GM08714 (cell line): Measurements from ENCODE around the gene ECHS1.

Experiments used
- H3K4me3 ChIP-seq: fragments of 200-500 bp; sonication (Bioruptor generic); 2 replicates; pipeline ENCODE4 v1.5.1; 2014; ENCODE audit warnings: mild to moderate bottlenecking, low read length, inconsistent platforms
- ZNF274 ChIP-seq: IDR thresholded peaks from 2 replicates; pipeline ENCODE4 v1.6.1; 2012; ENCODE audit warnings: mild to moderate bottlenecking, low read depth, low read length

The ECHS1 gene

DNA sequence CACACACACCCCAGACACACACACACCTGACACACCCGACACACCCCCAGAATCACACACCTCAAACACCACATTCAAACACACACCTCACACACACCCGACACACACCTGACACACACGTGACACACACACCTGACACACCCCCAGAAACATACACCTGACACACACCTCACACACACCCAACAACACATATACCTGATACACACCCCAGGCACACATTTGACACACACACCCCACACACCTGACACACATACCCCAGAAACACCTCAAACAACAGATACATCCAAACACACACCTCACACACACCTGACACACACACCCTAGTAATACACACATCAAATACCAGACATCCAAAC, 35.8 kb downstream of the ECHS1 start:
- H3K4me3 ChIP-seq: no peak overlapping the region

DNA sequence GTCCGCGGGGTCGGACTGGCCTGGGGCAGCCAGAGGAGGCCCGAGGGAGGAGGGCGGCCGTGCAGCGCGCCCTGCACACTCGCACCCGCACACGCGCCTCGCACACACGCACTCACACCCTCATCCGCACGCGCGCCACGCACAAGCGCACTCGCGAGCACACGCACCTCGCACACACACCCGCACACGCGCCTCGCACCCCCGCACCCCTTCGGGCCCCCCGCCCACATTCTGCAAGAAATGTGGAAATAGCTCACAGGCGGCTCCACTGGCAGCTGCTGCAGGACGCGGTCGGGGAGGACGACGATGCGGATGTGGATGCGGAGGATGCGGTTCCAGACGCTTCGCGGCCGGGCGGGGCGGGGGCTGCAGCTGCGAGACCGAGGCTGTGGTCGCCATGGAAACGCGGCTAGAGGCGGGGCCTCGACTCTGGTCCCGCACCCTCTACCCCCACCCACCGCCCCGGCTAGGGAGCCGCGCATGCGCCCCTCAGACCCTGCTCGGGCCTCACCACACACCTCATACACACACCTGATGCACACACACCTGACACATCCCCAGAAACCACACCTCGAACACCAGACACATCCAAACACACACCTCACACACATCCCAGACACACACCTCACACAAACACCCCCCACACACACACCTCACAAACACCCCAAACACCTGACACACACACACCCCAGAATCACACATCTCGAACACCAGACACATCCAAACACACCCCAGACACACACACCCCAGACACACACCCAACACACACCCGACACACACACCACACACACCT, 36.4 kb downstream of the ECHS1 start, which contains the start of gene CALY:
Gene CALY (minus strand): TSS at position 320 of the 793 bp plus-strand sequence. CDS start 7,907 bp downstream, outside the sequence.
- no peak for TF ChIP-seq ZNF274
- H3K4me3 ChIP-seq: no peak within 1 kb of the TSS

More for the DNA sequence above, 35.8 kb downstream of the ECHS1 start:
- TF ChIP-seq ZNF274: no peak

DNA sequence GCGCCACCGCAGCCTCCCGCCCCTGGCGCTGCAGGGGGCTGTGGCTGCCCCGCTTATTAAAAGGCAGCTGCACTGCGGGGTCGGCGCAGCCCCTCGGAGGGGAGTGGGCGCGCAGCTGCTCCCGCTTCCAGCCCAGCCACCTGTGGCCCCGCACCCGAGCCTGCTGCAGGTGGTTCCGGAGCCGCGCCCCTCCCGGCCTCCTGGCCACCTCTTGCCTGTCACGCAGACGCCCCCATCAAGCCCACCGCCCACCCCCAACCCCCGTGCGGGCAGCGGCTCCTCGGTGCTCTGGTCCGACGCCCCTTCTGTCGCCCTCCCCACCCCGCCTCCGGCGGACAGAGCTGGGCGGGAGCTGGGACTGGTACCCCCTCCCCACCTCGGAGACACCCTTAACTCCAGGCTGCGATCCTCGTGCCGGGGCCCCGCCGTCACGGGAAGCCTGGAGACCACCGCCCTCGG, 37.0 kb downstream of the ECHS1 start:
- H3K4me3 ChIP-seq: no peak overlapping the region
- TF ChIP-seq ZNF274: no peak

DNA sequence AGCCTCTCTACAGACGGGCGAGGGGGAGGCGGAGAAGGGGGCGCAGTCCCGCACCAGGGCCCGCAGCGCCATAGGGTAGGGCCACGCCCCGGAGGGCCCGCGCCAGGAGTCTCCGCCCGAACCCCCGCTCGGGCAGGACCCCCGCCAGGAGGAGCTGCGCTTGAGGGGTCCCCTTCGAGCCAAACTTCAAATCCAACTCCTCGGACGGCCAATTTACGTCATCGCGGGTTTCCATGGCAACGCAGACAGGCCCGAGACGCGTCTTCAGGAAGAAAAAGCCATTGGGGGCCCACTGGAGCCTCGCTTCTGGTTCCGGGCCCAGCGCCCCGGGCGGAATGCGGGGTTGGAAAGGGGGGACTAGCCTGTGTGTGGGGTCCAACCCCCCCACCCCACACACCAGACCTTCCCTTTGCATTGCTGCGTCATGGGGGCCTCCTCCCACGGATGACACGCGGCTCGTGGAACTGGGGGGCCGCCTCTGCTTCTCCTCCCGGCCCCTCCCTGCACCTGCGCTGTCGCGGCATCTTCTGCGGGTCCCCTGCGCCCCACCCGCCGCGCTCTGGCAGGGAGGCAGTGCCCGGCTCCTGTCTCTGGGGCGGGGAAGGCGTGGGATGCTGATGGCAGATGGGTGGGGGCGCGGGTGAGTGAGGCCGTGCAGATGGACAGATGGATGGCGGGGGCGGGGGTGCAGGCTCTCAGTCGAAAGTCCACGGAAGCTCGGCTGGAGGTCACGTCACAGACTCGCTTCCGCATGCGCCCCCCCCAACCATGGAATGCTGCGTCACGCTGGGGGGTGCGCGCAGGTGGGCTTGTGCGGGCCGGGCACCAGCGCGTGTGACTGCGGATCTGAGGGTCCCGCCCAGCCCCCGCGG, 37.7 kb downstream of the ECHS1 start:
- TF ChIP-seq ZNF274: no peak
- peak overlapping the region; percentile 11; the same call in 1 of the 2 replicates for H3K4me3 ChIP-seq

DNA sequence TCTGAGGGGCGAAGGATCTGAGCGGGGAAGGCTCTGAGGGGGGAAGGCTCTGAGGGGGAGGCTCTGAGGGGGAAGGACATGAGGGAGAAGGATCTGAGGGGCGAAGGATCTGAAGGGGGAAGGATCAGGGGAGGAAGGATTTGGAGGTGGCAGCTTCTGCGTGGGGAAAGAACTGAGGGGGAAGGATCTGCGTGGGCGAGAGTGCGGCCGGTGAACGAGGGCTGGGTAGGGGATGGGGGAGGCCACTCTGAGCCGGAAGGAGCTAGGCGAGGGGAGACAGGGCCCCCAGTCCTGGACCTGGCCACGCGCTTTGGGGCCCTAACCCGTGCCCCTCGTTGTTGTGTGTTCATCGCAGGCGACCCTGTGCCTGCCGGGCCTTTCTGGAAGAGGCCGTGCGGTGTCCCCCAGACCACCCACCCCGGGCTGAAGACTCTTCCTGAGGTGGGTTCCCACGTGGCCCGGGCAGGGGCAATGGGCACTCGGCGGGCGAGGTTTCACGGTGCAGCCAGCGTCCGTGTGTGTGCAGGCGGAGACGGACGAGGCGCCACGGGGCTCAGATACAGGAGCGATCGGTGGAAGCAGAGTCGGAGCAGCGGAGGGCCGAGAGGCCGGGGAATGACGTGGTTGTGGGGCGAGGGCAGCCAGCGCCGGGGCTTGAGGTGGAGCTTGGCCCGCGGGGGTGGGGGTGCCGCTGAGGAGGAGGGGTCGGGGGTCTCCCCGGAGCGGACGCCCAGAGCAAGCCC, 38.5 kb downstream of the ECHS1 start:
- H3K4me3 ChIP-seq: no peak overlapping the region

DNA sequence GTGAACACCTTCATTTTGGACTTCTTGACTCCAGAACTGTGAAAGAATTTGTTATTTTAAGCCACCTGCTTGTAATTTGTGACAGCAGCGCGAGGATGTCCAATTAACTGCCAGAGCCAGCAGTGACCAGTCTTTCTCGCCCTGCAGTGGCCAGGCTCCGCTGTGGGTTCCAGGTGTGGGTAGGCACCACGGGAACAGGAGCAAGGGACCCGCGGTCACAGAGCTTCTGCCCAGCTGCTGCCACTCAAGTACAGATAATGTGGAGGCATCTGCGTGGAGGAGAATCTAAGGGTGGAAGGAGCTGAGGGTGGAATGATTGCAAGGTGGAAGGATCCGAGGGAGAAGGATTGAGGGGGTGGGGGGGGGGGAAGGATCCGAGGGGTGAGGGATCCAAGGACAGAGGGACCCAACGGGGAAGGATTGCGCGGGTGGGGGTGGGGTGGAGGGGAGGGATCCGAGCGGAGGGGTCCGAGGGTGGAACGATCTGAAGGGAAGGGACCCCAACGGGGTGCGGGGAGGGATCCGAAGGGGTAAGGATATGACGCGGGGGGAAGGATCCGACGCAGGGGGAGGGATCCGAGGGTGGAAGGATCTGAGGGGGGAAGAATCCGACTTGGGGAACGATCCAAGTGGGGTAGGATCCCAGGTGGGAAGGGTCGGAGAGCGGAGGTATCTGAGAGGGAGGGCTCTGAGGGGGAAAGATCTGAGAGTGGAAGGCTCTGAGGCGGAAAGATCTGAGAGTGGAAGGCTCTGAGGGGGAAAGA, 40.0 kb downstream of the ECHS1 start:
- H3K4me3 ChIP-seq: no peak overlapping the region
- TF ChIP-seq ZNF274: no peak

More for the DNA sequence above, 38.5 kb downstream of the ECHS1 start:
- no peak for TF ChIP-seq ZNF274

DNA sequence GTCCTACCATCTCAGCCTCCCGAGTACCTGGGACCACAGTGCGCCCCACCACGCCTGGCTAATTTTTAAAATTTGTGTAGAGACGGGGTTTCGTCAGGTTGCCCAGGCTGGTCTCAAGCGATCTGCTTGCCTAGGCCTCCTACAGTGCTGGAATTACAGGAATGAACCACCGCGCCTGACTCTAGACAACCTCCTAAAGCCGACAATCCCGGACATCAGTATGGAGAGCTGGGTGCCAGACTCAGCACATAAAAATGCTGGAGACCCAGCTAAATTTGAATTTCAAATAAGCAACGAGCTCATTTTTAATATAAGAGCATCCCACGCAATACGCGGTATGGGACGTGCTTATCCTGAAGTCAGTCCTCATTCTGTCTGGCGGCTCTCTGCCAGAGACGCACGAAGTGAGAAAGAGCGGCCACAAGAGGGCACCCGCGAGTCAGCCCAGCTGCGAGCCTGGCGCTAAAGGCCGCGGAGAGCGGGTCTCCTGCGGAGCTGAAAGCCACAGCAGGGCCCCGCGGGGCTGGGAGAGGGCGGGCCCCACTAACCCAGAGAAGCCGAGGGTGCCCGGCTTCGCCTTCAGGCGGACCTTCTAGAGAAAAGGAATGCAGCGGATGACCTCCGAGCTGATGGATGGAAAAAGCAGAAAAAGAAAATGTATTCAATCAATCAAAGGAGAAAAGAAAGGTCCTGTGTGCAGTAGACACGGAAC, 43.5 kb downstream of the ECHS1 start:
- no peak for TF ChIP-seq ZNF274
- H3K4me3 ChIP-seq: no peak overlapping the region; the same call in 1 of the 2 replicates

DNA sequence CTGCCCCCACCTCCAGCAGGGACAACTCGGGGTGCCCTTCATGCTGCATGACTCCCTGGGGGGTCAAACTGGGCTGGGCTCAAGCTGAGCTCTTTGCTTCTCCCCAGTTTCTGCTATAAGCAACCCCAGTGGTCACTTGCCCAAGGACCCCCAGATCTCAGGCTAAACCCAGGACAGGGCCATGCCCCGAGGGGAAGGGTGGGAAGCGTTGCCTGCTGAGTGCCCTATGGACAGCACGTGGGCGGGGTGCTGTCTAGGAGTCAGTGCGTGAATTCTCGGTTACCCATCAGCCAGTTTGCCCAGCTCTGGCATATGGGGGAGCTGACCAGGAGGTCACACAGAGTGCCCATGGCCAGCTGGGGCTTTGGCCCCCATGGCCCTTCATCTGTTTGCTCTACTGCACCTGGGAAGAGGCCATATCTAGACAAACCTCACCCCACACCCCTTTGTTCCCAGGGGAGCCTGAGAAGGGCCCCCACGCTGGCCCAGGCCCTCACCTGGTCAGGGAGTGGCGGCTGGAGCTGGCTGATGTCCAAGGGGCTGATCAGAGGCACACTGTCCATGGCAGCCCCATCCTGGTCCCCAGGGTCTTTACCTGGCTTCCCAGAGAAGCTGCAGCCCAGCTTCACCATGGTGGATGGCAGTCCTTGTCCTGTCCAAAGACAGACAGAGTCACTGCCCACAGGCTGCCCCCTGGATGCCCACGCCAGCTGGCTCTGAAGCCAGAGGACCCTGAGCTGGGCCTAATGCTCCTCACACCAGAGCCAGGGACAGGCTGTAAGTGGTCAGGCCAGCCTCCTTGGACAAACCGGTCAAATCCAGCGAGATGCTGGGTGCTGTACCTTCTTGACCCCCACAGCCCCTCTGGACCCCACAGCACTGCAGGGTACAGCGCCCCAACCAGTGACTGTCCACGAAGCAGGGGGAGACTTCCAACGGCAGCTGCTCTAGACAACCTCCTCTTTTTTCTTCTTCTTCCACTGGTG, 44.5 kb downstream of the ECHS1 start:
- H3K4me3 ChIP-seq: no peak overlapping the region
- TF ChIP-seq ZNF274: no peak

DNA sequence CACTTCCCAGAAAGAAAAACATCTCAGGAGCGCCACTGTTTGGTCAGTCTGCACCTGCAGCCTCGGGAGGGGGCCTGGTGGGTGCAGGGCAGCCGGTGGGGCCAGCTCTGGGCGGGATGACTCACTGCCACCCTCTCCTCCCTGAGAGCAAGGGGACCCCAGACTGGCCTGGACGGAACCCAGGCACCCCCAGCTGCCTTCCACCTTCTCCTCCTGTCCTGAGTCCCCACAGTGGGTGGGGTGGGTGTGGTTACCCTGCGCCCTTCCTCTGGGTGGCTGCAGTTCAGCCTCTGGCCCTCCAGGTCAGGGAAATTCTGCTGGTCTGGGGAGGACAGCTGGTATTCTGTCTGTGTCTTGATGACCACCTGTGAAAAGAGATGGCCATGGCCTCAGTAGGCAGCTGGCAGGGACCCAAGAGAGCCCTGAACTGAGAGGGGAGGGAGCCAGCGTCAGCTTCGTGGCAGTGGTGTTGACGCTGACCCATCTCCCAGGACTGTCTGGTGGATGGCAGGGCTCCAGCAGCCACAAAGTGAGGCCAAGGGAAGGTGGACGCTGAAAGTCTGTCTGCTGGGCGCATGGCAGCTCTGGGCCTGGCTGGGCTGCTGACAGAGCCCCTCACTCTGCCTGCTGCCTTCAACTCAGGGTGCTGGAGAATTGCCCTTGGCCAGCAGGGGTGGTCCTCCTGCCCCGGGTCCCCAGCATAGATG, 45.4 kb downstream of the ECHS1 start:
- no peak overlapping the region for H3K4me3 ChIP-seq
- TF ChIP-seq ZNF274: no peak

DNA sequence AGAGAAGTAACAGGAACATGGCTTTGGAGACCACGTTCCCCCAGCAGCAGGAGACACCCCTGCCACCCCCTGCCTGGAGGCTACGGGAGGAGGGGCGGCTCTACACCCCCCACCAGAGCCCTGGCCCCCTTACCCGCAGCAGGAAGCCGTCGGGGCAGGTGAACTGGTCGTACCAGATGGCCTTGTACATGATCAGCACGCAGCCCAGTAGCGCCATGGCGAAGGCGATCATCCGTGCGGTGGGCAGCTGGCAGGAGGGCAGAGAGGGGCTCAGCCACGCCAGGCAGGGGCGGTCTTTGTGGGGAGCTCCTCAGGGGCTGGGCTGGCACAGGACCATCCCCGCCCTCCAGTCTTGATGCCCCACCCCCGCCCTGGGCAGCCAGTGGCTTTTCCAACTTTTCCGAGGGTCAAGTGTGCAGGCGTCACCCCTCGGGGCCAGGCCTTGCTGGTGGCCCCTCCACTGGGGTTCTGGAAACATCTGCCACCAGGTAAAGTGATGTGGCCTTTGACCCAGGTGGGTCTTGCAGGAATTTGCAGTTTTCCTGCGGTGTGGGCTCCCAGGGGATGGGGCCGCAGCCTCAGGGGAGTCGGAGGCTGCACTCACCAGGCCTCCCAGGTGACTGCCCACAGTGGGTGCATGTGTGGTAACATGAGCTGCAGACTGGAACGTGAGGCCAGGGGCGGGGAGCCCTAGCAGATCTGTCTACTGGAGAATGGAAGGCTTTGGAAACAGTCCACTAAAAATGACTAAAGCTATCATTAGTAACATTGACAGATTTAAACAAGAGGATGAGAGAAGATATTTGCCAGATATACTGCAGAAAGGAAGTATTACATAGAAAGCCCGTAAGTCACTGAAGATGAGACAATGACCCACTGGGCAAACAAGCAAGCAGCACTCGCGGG, 46.2 kb downstream of the ECHS1 start:
- H3K4me3 ChIP-seq: no peak overlapping the region
- no peak for TF ChIP-seq ZNF274
